Posterior cingulate gyrus (tissue), 11 donors: Measurements from ENCODE around the gene MPPED1.
A peak's percentile ranks its signal among the peaks of the same experiment; 100 is the strongest.

Source experiments
- DNase-seq, 10 donors: peaks; one replicate each; pipeline versions ENCODE4 v3.0.0 to v3.0.0-alpha.2; 2020 to 2021; ENCODE audit warnings: mixed read lengths in 3 of 10
- intact Hi-C: fragments of 100-400 bp; cut with DNase I; formaldehyde crosslinking; loops from one replicate; pipeline ENCODE4 v1.15.1; 2023

The MPPED1 gene

DNA sequence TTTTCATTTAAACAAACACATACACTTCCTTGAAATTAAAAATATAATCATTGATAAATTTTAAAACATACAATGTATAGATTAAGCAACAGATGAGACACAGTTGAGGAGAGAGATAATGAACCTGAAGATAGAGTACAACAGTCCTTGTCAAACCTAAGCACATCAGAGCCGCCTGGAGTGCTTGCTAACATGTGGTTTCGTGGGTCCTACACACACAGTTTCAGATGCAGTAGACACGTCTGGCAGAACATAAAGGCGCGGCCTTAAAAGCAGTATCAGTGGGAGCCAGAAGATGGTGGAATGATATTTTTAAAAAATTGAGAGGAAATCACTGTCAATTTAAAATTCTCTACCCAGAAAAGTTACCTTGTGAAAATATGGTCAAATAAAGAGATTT, 134.4 kb downstream of the MPPED1 start:
- DNase-seq = no peak
- intact Hi-C loops = no loop called here

DNA sequence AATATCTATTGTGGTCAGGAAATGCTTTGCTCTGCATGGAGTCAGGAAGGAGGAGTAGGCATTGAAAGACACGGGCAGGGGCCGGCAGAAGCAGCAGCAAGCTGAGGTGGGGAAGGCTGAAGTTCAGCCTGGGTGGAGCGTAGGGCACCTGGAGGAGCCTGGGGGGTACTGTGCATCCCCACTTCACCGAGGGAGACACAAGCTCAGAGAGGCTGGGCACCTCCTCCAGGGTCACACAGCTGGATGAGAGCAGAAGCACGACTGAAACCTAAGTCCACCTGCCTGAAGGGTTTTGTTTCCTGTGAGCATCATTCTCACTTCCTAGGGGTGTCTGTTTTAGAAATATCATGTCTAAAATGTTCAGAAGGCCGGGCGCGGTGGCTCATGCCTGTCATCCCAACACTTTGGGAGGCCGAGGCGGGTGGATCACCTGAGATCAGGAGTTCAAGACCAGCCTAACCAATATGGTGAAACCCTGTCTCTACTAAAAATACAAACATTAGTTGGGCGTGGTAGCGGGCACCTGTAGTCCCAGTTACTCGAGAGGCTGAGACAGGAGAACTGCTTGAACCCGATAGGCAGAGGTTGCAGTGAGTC, 138.3 kb downstream of the MPPED1 start:
- intact Hi-C loops = no loop called here

DNA sequence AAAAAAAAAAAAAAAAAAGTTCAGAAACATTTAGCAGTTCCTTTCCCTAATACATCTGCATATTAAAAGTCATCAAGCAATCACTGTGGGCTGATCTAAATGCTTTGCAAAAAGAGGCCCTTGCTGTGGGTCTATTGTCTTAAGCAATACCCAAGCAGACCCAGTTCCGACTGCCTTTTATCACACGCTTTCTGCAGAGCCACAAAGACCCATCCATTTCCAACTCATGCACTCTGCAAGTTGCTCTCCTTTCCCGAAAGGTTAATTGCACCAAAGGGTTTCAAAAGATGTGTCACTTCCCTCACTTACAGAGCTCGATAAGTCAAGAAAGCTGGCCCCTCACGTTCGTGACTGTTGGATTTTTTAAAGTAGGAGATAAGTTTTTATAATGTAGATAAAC, 138.9 kb downstream of the MPPED1 start:
- intact Hi-C loops = no loop called here
- DNase-seq = peak in 1 of 10 donors; percentile 27

More for the DNA sequence above, 138.3 kb downstream of the MPPED1 start:
- DNase-seq = peak in 2 of 10 donors; percentile 13 to 50

DNA sequence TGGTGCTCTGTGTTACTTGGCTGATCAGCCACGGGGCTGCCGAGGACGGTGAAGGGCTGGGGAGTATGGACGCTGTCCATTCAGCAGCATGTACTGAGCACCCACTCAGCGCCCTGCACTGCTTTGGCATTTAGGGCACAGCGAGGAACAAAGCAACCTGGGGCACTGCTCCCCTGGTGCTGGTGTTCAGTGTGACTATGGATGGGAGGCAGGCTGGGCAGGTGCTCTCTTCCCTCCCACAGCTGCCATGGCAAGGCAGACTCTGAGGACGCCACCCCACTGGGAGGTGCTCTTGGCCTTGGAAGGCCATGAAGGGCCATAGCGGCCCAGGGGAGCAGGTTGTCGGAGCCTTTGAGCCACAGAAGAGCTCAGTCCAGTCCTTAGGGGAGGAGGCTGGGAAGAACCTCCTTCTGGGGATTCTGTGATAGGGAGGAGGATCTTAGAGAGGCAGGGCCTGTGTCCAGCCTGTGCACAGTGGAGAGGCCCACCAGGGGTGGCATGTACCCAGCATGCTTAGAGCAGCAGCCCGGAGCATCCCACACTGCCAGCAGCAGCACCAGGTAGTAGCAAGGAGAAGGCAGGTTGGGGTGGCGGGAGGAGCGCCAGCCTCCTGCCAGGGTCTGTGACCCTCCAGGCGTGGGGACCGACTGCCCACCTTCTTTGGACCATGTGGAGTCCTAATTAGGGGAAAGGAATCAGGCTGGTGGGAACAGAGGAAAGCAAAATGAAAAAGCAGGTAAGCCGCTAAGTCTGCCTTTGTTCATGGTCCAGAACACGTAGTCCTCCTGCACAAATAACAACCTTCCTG, 141.8 kb downstream of the MPPED1 start:
- DNase-seq = peak in 1 of 10 donors; percentile 66
- intact Hi-C loops = no loop called here

DNA sequence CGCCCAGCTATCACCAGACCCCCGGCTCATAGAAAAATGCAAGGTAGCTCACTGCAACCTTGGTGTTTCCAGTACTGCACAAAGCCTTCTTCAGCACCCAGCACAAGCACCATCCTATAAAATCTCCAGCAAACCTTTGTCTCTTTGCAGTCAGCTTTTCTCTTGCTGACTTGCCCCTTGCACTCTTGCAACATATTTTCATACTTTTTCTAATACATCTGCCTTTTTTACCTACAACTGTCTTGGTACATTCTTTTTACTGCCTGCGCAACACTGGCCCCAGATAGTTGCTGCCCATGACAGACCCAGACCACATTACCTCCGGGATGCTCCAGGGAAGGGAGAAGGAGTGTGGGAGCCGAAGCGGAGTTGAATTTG, 142.4 kb downstream of the MPPED1 start:
- intact Hi-C loops = no loop called here
- no peak for DNase-seq

DNA sequence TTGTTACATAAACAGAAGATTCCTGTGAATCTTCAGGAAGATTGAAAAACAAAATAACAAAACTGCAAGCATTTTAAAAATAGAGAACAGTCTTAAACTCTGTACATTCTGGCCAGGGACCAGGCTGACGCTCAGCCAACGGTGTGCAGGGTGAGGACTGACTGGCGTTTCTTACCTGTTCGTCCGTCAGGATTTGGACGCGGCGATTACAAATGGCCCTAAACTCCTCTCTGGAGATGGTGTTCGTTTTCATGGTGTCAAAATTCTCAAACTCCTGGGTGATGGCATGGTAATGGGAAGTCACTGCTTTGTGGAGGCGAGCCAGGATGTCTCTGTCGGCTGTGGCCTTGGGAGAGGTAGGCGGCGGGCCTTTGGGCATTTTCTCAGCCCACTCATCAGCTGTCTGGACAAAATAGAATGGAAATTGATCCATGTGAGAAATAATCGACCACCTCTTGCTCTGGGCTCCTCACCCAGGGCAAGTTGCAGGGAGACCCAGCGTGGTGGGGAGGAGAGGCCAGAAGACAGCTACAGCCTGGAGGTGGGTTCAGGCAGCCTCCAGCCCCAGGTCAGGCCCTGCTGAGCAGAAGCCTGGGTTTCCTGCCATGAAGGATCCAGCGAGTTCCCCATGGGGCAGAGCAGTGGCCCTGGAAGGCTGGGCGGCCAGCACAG, 143.0 kb downstream of the MPPED1 start:
- intact Hi-C loops = no loop called here
- DNase-seq = peak in 1 of 10 donors; percentile 72

DNA sequence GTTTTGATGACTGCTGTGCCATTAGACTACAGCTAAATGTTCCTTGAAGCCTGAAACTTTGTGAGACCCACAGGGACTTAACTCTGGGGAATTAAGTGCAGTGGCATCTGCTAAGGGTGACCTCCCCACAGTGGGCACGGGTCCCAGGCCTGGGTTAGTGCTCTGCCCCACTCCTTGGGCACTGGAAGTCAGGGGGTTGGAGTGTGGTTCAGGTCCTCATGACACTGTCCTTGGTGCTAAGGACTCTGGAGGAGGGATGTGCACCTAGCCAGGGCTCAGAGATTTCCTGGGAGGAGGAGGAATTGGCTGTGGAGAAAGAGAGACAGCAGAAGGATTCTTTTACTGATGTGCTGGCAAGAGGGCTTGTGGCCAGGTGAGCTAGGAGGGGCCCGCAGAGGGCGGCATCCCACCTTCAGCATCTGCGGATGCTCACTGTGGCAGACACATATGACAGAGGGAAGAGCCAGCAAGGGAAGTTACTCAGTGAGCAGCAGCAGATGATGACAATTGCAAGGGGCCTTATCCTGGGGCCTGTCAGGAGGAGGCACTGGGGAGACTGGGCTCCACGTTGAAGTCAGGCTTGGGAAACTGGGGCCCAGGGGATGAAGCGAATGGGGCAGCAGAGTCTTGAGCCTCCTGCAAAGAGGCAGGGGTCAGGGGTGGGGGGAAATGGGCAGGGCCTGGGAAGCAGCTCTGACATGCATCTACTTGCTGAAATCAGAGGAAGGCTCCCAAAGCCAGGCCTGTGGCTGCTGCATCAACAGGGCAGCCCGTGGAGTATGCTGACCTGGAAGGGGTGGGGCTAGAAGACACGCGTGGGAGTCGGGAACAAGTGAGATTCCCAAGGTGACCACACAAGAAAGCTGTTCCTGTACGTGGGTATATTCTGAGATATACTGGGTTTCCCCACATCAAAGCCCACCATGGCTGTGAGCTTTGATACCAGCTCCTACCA, 144.0 kb downstream of the MPPED1 start:
- no peak for DNase-seq
- intact Hi-C loops = no loop called here
